AG09319 (cell line): ENCODE measurements around the gene GTF2IRD1.

Experiments used
- DNase-seq: peaks from one replicate; pipeline ENCODE4 v3.0.0-alpha.2; 2010; ENCODE audit warnings: low read depth; ENCODE audit errors: extremely low read depth
- TF ChIP-seq, protein P1 (sequence below): IDR thresholded peaks from 2 replicates; pipeline ENCODE4 v1.5.1; 2011; ENCODE audit warnings: low read depth, mild to moderate bottlenecking, inconsistent platforms, low read length, moderate library complexity

GTF2IRD1 gene

DNA sequence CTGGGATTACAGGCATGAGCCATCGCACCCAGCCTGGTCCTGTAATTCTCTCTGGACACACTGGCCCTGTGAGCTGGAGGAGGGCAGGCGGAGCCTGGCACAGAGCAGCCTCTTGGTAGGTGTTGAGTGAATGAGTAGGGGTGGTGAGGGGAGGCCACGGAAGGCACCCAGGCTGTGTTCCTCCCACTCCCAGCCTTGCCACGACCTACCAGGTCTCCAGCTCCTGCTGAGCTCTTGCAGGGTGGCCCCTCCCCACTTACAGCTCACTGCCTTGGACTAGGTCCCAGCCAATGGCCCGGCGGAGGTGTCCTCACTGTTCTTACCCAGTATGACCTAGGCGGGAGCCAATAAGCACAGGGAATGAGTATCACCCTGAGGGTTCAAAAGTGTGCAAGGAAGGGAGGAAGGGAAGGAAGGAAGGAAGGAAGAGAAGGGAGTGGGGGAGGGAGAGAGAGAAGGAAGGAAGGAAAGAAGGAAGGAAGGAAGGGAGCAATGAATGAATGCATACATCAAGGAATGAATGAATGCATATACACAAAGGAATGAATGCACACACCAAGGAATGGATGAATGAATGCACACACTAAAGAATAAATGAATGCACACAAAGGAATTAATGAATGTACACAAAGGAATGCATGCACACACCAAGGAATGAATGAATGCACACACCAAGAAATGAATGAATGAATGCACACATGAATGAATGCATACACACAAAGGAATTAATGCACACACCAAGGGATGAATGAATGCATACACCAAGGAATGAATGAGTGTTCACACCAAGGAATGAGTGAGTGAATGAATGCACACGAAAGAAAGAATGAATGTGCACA lies 45.5 kb downstream of the GTF2IRD1 start:
- DNase-seq: no peak
- TF ChIP-seq, protein P1, sequence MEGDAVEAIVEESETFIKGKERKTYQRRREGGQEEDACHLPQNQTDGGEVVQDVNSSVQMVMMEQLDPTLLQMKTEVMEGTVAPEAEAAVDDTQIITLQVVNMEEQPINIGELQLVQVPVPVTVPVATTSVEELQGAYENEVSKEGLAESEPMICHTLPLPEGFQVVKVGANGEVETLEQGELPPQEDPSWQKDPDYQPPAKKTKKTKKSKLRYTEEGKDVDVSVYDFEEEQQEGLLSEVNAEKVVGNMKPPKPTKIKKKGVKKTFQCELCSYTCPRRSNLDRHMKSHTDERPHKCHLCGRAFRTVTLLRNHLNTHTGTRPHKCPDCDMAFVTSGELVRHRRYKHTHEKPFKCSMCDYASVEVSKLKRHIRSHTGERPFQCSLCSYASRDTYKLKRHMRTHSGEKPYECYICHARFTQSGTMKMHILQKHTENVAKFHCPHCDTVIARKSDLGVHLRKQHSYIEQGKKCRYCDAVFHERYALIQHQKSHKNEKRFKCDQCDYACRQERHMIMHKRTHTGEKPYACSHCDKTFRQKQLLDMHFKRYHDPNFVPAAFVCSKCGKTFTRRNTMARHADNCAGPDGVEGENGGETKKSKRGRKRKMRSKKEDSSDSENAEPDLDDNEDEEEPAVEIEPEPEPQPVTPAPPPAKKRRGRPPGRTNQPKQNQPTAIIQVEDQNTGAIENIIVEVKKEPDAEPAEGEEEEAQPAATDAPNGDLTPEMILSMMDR: no peak

DNA sequence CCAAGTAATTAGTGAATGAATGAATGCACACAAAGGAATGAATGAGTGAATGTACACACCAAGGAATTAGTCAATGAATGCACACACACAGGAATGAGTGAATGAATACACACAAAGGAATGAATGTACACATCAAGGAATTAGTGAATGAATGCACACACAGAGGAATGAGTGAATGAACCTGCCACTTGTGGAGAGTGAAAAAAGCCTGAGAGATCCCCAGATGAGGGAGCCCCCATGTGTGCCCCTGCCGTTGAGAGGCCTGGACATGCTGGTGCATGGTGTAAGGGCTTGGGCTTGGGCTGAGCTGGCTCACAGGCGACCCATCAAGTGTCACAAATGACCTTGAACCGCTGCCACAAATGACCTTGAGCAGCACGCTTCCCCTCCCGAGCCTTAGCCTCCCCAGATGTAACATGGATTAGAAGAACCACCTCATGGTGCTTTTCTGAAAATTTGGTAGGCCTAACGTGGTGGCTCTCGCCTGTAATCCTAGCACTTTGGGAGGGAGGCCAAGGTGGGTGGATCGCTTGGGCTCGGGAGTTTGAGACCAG lies 46.2 kb downstream of the GTF2IRD1 start:
- TF ChIP-seq, protein P1: no peak
- DNase-seq: no peak

DNA sequence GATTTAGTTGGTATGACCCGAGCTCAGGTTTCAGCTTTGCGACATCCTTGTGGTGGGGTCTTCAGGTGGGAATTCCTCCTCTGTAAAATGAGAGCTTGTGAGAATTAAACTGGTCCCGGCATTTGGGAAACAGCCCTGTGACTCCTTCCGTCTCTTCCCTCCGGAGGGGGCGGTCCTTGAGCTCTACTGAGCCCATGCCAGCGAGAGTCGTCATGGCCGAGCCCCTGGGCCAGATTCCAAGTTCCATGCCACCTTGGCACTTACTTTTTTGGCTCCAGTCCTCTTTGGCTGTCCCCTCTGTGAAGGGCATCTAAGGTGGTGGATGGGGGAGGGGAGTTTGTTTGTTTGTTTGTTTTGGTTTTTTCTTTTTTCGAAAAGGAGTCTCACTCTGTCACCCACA lies 47.6 kb downstream of the GTF2IRD1 start:
- DNase-seq: no peak
- TF ChIP-seq, protein P1: no peak

DNA sequence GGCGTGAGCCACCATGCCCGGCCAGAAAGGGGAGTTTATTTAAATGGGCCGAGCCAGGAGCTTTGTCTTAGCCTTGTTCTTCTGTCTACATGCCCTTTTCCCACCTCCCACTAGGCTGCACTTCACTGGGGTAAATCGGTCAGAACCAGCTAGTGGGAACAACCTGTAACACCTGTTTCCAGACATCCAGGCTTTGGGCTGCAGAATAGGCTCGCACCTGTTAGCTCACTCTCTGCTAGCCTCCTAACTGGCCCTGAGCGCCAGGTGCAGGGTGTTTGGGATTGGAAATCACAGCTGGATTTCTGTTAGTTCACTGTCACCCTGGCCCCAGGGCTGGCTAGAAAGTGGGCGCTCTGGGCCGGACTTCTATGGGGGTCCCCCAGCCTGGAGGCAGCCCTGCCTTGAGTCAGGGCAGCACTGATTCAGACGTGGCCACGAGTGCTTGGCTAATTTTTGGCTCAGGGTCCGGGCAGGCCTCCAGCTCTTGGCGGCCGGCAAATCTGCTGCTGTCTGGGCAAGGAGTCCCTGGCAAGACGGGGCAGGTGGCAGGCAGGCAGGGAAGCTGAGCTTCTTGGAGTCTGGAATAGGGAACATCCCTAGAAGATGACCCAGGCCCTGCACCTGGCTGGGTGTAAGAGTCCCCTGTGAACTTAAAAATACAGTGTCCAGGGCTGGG lies 48.6 kb downstream of the GTF2IRD1 start:
- no peak for DNase-seq
- TF ChIP-seq, protein P1: no peak

DNA sequence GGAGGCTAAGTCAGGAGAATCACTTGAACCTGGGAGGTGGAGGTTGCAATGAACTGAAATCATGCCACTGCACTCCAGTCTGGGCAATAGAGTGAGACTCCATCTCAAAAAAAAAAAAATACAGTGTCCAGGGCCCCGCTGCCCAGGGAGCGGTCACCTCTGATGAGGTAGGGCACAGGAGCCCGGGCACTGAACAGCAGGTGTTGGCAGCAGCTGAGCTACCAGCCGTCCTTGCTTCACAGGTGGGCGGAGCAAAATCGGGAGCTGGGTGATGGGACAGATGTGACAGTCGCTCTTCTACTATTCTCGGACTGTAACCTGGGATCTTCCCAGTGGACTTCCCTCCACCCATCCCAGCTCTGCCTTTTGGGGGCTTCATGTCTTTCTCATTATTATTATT lies 49.4 kb downstream of the GTF2IRD1 start:
- DNase-seq: no peak
- TF ChIP-seq, protein P1: no peak

DNA sequence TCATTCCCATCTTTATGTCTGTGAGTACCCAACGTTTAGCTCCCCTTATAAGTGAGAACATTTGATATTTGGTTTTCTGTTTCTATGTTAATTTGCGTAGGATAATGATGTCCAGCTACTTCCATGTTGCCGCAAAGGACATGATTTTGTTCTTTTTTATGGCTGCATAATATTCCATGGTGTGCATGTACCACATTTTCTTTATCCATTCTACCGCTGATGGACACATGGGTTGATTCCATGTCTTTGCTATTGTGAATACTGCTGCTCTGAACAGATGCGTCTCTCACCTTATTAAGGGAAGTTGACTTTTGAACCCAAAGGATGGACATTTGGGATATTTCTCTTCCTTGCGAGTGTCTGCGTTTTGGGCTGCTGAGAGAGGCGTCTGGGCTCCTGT lies 50.2 kb downstream of the GTF2IRD1 start:
- TF ChIP-seq, protein P1: no peak
- DNase-seq: no peak
